Endometrial microvascular endothelial cells (primary cell): ENCODE data around the gene CLIC6. TPM values are rescaled to one million over a fixed set of nuclear protein-coding genes. Genes with fewer than 3 reads are reported as not detected.

Experiments
- in situ Hi-C: cut with HindIII; loops from 2 replicates; pipeline ENCODE4 v1.10.0; 2017; ENCODE audit warnings: low sequenced_read_pairs, low pct_unique_long_range_greater_than_20kb; ENCODE audit errors: inconsistent ontology term
- total RNA-seq: library from RNA; depleted of rRNA; stranded (reverse); fragments of >200 nt; gene quantifications from one replicate; pipeline ENCODE4 v1.2.3, GENCODE V29; 2015; ENCODE audit errors: inconsistent ontology term

Gene CLIC6
- total RNA-seq, 1 donor from 2014 or later: not detected

DNA sequence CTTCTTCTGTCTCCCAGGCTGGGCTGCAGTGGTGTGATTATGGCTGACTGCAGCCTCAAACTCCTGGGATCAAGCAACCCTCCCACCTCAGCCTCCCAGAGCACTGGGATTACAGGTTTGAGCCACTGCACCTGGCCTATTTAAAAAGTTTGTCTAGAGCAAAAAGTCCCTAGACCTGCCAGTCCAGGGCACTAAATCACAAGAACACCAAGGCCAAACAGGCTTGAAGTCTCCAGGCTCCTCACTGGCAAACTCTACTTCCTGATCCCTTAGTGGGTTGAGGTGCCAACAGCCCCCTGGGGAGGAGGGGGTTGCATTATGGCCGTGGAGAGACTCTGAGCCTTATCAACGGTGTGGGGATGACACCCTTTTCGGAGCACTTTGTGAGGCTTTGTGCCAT lies 76.0 kb downstream of the CLIC6 start:
- in situ Hi-C loops: no loop called here

- in situ Hi-C loops: no loop called here
Observed at GRCh38 chr21:34745557-34746255, 76.9 kb downstream of the CLIC6 start.

GRCh38 chr21:34748862-34749261 lies 80.1 kb downstream of the CLIC6 start:
- in situ Hi-C loops: no loop called here

- in situ Hi-C loops: no loop called here
Observed at GRCh38 chr21:34754690-34755647, 86.2 kb downstream of the CLIC6 start.

- in situ Hi-C loops: no loop called here
Observed at GRCh38 chr21:34761758-34762330, 93.0 kb downstream of the CLIC6 start.

- in situ Hi-C loops: no loop called here
Observed at GRCh38 chr21:34762786-34763185, 94.0 kb downstream of the CLIC6 start.

DNA sequence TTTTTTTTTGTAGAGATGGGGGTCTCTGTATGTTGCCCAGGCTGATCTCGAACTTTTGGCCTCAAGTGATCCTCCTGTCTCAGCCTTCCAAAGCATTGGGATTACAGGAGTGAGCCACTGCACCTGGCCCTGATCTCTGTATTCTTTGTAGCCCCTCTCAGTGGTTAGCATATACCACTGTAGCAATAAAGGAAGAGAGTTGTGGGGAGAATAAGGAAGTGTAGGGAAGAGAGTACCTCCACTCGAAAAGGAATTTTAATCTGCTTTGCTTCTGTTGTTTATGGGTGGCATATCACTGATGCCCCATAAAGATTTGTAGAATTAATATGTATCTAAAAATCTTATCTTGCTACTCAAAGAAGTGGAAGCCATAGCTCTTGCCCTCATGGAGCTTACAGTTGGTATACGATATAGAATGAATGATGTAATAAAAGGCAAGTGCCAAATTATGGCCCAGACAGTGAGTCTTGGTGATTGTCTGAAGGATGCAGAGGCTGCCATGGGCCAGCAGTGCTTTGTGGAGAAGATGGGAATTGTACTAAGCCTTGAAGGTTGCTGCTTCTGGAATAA lies 96.0 kb downstream of the CLIC6 start:
- in situ Hi-C loops: no loop called here

DNA sequence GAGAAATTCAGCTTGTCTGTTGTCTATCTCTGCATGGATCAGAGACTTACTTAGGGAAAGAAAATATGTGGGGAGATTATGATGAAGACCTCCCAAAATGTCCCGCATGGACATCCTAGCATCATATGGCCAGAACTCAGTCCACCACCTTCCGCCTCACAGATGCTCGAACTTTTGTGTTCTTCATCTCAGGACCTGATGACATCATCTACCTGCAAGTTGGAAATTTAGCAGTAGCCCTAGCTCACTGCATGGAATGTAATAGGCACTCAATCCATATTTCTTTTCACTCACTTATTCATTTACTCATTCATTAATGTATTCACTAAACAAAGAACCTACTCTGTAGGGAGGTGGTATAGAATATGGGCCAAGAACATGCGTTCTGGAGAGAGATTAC lies 96.8 kb downstream of the CLIC6 start:
- in situ Hi-C loops: no loop called here

DNA sequence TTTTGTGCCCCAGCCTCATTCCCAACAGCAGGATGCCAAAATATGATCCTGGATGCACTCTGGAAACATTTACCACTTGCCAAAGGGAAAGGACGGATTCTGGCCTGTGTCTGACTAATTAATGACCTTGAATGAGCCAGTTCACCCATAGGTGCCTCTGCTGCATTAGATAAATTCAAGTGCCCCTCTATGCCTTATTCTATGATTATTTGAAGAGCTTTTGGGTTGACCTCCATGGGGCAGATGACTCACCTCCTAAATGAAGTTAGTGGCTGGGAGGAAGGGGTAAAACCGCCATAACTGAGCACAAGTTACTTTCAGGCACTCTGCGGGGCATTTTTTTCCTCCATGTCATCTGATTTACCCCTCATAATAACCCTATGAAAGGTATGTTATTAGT lies 98.1 kb downstream of the CLIC6 start:
- in situ Hi-C loops: no loop called here

Other genes starting within 250 kb of the CLIC6 start
- not detected for gene SMIM34, start 245.0 kb upstream of the CLIC6 start, total RNA-seq
- gene KCNE1, start 156.8 kb upstream of the CLIC6 start, total RNA-seq: not detected
- gene RCAN1, start 53.9 kb upstream of the CLIC6 start, total RNA-seq: 27.2 TPM